ENCODE data around the gene ERBB2. TPM values are rescaled to one million over a fixed set of nuclear protein-coding genes. Genes with fewer than 3 reads are reported as not detected.
A peak's percentile ranks its signal among the peaks of the same experiment; 100 is the strongest.

Gene ERBB2
- total RNA-seq, 1 donor from 2014 or later, result 32.1 TPM

- DNase-seq (ENCODE audit: low read depth) (no peak), FAIRE-seq (no peak)
- TF ChIP-seq, protein P1, sequence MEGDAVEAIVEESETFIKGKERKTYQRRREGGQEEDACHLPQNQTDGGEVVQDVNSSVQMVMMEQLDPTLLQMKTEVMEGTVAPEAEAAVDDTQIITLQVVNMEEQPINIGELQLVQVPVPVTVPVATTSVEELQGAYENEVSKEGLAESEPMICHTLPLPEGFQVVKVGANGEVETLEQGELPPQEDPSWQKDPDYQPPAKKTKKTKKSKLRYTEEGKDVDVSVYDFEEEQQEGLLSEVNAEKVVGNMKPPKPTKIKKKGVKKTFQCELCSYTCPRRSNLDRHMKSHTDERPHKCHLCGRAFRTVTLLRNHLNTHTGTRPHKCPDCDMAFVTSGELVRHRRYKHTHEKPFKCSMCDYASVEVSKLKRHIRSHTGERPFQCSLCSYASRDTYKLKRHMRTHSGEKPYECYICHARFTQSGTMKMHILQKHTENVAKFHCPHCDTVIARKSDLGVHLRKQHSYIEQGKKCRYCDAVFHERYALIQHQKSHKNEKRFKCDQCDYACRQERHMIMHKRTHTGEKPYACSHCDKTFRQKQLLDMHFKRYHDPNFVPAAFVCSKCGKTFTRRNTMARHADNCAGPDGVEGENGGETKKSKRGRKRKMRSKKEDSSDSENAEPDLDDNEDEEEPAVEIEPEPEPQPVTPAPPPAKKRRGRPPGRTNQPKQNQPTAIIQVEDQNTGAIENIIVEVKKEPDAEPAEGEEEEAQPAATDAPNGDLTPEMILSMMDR (IDR thresholded peaks at IDR 0.05; ENCODE audit: insufficient read depth, low read length, severe bottlenecking), result no peak
- Histone ChIP-seq H3K27me3 (ENCODE audit: control insufficient read depth, insufficient read depth, low read length) (no peaks in the 10 kb centered on the region), H3K4me3 (ENCODE audit: low read depth, low read length) (no peak overlapping the region), H3K36me3 (ENCODE audit: control insufficient read depth, insufficient read depth, low read length) (peaks cover 32% of the 10 kb centered on the region)
These were observed 16.4 kb downstream of the ERBB2 start for GRCh38 chr17:39716073-39716818.

- Histone ChIP-seq H3K4me3 (ENCODE audit: low read depth, low read length) (no peak overlapping the region), H3K36me3 (ENCODE audit: control insufficient read depth, insufficient read depth, low read length) (peaks cover 26% of the 10 kb centered on the region), H3K27me3 (ENCODE audit: control insufficient read depth, insufficient read depth, low read length) (no peaks in the 10 kb centered on the region)
- peak; percentile 62 for DNase-seq (ENCODE audit: low read depth)
- TF ChIP-seq, protein P1 (IDR thresholded peaks at IDR 0.05; ENCODE audit: insufficient read depth, low read length, severe bottlenecking), result no peak
- peak; percentile 97 for FAIRE-seq
These were observed 17.1 kb downstream of the ERBB2 start for GRCh38 chr17:39716879-39717536.

- TF ChIP-seq, protein P1 (IDR thresholded peaks at IDR 0.05; ENCODE audit: insufficient read depth, low read length, severe bottlenecking), result no peak
- no peak for DNase-seq (ENCODE audit: low read depth)
- no peak overlapping the region for H3K4me3 ChIP-seq (ENCODE audit: low read depth, low read length)
- H3K27me3 ChIP-seq (ENCODE audit: control insufficient read depth, insufficient read depth, low read length), result no peaks in the 10 kb centered on the region
- FAIRE-seq, result no peak
- H3K36me3 ChIP-seq (ENCODE audit: control insufficient read depth, insufficient read depth, low read length), result peaks cover 23% of the 10 kb centered on the region
These were observed 17.8 kb downstream of the ERBB2 start for GRCh38 chr17:39717660-39718059.

GRCh38 chr17:39719563-39720355, 19.9 kb downstream of the ERBB2 start:
- FAIRE-seq (no peak), DNase-seq (ENCODE audit: low read depth) (no peak)
- peaks cover 33% of the 10 kb centered on the region for H3K36me3 ChIP-seq (ENCODE audit: control insufficient read depth, insufficient read depth, low read length)
- H3K27me3 ChIP-seq (ENCODE audit: control insufficient read depth, insufficient read depth, low read length), result no peaks in the 10 kb centered on the region
- TF ChIP-seq, protein P1 (IDR thresholded peaks at IDR 0.05; ENCODE audit: insufficient read depth, low read length, severe bottlenecking), result no peak
- H3K4me3 ChIP-seq (ENCODE audit: low read depth, low read length), result no peak overlapping the region

- no peak for FAIRE-seq
These were observed 22.2 kb downstream of the ERBB2 start for GRCh38 chr17:39722104-39722503.

More at GRCh38 chr17:39722104-39722503, 22.2 kb downstream of the ERBB2 start:
- H3K36me3 ChIP-seq (ENCODE audit: control insufficient read depth, insufficient read depth, low read length), result peaks cover 39% of the 10 kb centered on the region
- TF ChIP-seq, protein P1 (IDR thresholded peaks at IDR 0.05; ENCODE audit: insufficient read depth, low read length, severe bottlenecking), result no peak
- no peak overlapping the region for H3K4me3 ChIP-seq (ENCODE audit: low read depth, low read length)
- no peaks in the 10 kb centered on the region for H3K27me3 ChIP-seq (ENCODE audit: control insufficient read depth, insufficient read depth, low read length)
- no peak for DNase-seq (ENCODE audit: low read depth)

Data from bronchial epithelial cell (primary cell).